GM19193 (cell line): ENCODE results near the gene AGTPBP1.
A peak's percentile ranks its signal among the peaks of the same experiment; 100 is the strongest.

Experiments
- POLR2A ChIP-seq: IDR thresholded peaks from 4 replicates; pipeline ENCODE4 v1.6.1; 2011; ENCODE audit not compliant: insufficient read depth, insufficient read length; ENCODE audit errors: extremely low read depth

AGTPBP1 gene

GRCh38 chr9:85741875-85742596 lies at the start of gene AGTPBP1:
TSS of gene AGTPBP1 (minus strand) at chr9:85741954. CDS start at chr9:85712533, 29,421 bp downstream.
- TF ChIP-seq POLR2A: peak; percentile 48

- TF ChIP-seq POLR2A: no peak
Measured at GRCh38 chr9:85746309-85746708, 4.6 kb upstream of the AGTPBP1 start.

DNA sequence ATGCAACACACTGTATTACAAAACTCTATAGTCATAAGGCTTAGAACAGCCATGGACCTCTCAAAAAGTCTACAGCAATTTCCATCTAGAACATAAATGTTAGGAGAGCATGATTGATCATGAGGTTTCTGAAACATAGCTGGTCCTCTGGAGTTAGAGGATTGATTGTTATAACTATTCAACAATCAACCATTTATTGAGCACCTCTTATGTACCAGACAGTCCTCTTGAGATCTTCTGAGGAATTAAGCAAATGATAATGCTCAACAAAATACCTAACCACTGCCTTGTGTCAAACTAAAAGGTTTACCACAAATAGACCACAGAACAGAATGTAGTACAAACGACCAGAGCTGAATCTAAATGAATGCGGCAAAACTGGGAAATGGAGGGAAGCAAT lies 3.4 kb upstream of the AGTPBP1 start:
- TF ChIP-seq POLR2A: no peak

- TF ChIP-seq POLR2A: no peak
Measured at GRCh38 chr9:85744480-85744879, 2.7 kb upstream of the AGTPBP1 start.

GRCh38 chr9:85743275-85744128 lies 1.7 kb upstream of the AGTPBP1 start:
- no peak for TF ChIP-seq POLR2A

- TF ChIP-seq POLR2A: no peak
Measured at GRCh38 chr9:85742597-85742936, 813 bp upstream of the AGTPBP1 start.

DNA sequence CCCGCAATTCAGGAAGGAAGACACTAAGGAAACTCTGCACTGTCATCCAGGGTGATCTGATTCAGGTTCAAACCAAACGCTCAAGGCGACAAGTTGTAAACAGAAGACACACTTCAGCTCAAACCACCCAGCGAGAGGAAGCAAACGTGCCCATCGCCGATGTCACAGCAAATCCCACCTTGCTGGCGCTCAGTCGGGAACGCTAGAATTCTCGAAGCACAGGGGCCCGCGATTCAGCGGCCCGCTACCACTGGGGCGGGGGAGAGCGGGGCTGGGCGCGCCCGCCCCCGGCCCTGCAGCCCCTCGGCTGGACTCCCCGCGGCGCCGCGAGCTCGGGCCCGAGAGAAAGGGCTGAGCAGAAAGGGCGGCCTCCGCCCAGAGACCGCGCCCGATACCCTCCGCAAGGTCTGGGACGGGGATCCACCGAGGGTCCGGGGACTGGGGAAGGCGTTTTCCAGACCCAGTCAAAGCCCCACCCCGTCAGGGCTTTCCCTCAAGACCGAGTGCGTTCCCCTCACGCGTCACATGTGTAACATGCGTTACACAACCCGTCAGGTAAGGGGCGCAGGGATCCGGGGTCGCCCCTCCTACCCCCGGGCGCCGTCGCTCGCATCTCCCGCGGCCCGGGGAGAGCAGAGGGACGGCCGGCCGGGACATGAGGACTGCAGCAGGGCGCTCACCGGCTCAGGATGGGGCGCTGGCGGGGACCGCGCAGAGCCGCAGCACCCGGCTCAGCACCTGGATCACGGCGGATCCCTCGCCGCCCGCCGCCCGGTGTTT lies 469 bp downstream of the AGTPBP1 start:
- TF ChIP-seq POLR2A: no peak

GRCh38 chr9:85740787-85741094 lies 1.0 kb downstream of the AGTPBP1 start:
- no peak for TF ChIP-seq POLR2A

DNA sequence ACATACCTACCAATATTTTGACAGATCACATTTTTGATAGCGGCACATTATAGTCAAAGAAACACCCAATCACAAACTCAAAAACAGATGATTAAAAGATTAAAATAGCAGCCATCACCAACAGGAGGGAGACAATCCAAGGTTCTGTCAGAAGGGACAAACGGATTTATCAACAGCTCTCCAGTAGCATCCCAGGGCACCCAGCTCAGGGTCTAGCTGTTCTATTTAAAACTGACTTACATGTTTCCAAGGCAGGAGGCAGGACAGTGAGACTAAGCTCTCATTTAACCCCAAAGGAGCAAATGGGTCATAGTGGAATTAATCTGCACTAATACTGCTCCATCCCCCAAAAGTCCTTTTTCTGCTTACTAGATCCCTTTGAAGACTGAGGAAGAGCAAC lies 3.2 kb downstream of the AGTPBP1 start:
- TF ChIP-seq POLR2A: no peak

GRCh38 chr9:85737671-85738070 lies 4.1 kb downstream of the AGTPBP1 start:
- no peak for TF ChIP-seq POLR2A

GRCh38 chr9:85730916-85731630 lies 10.7 kb downstream of the AGTPBP1 start:
- TF ChIP-seq POLR2A: no peak

DNA sequence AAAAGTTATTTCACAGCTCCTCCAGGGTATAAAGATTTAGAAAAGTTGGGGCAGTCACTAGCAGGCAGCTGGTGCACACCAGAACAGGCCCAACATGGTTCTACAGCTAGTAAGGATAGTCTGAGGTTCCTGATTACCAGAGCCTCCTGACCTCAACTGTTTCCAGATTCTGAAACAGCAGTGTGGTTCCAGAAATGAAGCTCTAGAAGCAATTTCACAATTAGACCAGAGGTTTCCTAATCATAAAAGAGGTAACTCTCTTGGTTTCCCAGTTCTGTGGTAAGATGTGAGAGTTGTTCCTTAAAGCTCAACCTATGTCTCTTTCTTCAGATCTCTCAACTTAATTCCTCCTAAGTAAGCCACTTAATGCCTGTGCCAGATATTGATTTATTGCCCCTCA lies 11.9 kb downstream of the AGTPBP1 start:
- no peak for TF ChIP-seq POLR2A

DNA sequence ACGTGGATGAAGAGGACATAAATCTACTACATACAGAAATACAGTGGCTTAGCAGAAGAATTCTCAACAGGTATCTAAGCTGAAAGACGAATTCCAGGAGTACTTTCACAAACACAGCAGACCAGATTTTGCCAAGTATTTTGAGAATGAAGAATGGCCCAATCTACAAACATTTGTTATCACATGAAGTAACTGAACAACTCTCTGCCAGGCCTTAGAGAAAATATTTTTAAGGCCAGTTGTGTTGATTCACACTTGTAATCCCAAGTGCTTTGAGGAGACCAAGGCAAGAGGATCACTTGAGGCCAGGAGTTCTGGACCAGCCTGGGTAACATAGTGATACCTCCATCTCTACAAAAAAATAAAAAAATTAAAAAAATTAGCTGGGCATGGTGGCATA lies 14.3 kb downstream of the AGTPBP1 start:
- TF ChIP-seq POLR2A: no peak

GRCh38 chr9:85726737-85727136 lies 15.0 kb downstream of the AGTPBP1 start:
- no peak for TF ChIP-seq POLR2A

GRCh38 chr9:85723215-85723614 lies 18.5 kb downstream of the AGTPBP1 start:
- no peak for TF ChIP-seq POLR2A

- TF ChIP-seq POLR2A: no peak
Measured at GRCh38 chr9:85717220-85717619, 24.5 kb downstream of the AGTPBP1 start.
